Lung (tissue), 12 donors: ENCODE data around the gene PTPN14. TPM values are rescaled to one million over a fixed set of nuclear protein-coding genes. Genes with fewer than 3 reads are reported as not detected.
A peak's percentile ranks its signal among the peaks of the same experiment; 100 is the strongest.

Experiments
- ATAC-seq: fragments of 200-7000 bp; cut with Tn5 transposase; one replicate; pipeline ENCODE4 v1.9.1; 2020; ENCODE audit warnings: moderate number of reproducible peaks; ENCODE audit not compliant: insufficient read depth, low FRiP score
- DNase-seq, 3 donors: peaks; one replicate each; pipeline ENCODE4 v3.0.0-alpha.2; 2013 to 2017
- H3K27ac ChIP-seq, 2 donors: one replicate each; pipeline ENCODE4 v1.5.1; 2013; ENCODE audit warnings: mild to moderate bottlenecking in 2 of 2, moderate library complexity in 2 of 2, control low read depth in 1 of 2, inconsistent platforms in 1 of 2, low read depth in 1 of 2, low read length in 1 of 2
- H3K27me3 ChIP-seq, 3 donors: one replicate each; pipeline ENCODE4 v1.5.1; 2013; ENCODE audit warnings: low read length in 2 of 3; ENCODE audit not compliant: control insufficient read depth in 3 of 3, insufficient read depth in 3 of 3
- H3K36me3 ChIP-seq, 4 donors: one replicate each; pipeline ENCODE4 v1.5.1; 2013; ENCODE audit warnings: low read length in 4 of 4, mild to moderate bottlenecking in 1 of 4, moderate library complexity in 1 of 4; ENCODE audit not compliant: control insufficient read depth in 4 of 4, insufficient read depth in 4 of 4
- H3K4me1 ChIP-seq, 5 donors: one replicate each; pipeline ENCODE4 v1.5.1; 2013; ENCODE audit warnings: low read length in 5 of 5, mild to moderate bottlenecking in 2 of 5, moderate library complexity in 1 of 5; ENCODE audit not compliant: control insufficient read depth in 5 of 5, insufficient read depth in 5 of 5
- H3K4me3 ChIP-seq: one replicate; pipeline ENCODE4 v1.5.1; 2013; ENCODE audit warnings: mild to moderate bottlenecking, control low read depth, moderate library complexity
- H3K9ac ChIP-seq, 2 donors: one replicate each; pipeline ENCODE4 v1.5.1; 2013; ENCODE audit warnings: low read length in 2 of 2, control low read depth in 1 of 2; ENCODE audit not compliant: insufficient read depth in 1 of 2
- H3K9me3 ChIP-seq, 4 donors: one replicate each; pipeline ENCODE4 v1.5.1; 2013; ENCODE audit warnings: low read length in 3 of 4, mild to moderate bottlenecking in 1 of 4, moderate library complexity in 1 of 4; ENCODE audit not compliant: control insufficient read depth in 4 of 4, insufficient read depth in 3 of 4
- CTCF ChIP-seq: IDR thresholded peaks from 2 replicates; pipeline ENCODE4 v1.5.1; 2012; ENCODE audit warnings: mild to moderate bottlenecking; ENCODE audit errors: control extremely low read depth, extremely low read depth
- WGBS, 2 donors: extraction: QIAGEN DNeasy Blood & Tissue Kit; methylation state at CpG; one replicate each; pipeline ENCODE4 v1.1.7; 2013; 5-methylcytosine and 5-hydroxymethylcytosine counted together
- polyA plus RNA-seq, 2 donors: library from polyadenylated mRNA; stranded (reverse); fragments of 200-250 nt; gene quantifications; one replicate each; pipeline ENCODE4 v1.2.1, GENCODE V29; 2013
- total RNA-seq, 2 donors: library from RNA; depleted of rRNA in 1 of 2; stranded (reverse); fragments of >200 nt in 1 of 2; gene quantifications; one replicate each; pipeline ENCODE4 v1.2.1, GENCODE V29; 2014 to 2021
- donor health status: control.
- donor health status: control.
- donor health status: Bipolar disorder and iron deficiency.
- donor health status: healthy.
- donor health status: DM: yes; HTN: yes; CAD: no.

Gene PTPN14
- total and polyA plus RNA-seq, 4 donors: 4.4 to 43.2 (median 15.2) TPM

DNA sequence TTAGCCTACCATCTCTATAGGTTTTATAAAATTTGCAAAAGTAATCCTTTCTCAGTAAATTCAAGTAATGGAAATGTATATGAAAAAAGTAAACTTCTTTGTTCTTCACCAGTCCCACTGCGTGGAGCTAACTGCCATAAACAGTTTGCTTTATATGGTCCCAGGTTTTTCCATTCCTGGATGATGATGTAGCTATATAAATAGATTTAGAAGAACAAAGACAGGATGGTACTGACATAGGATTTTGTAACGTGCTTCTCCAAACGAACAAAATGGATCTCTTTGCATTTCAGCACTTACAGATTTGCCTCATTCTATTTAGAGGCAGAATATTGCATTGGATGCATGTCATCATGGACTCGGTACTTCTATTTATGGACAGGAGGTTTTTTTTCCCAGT is 213.2 kb downstream of the PTPN14 start:
- Histone ChIP-seq H3K9me3 (no peaks in the 10 kb centered on the region), H3K27ac (peak overlapping the region in 1 of 2 donors; percentile 52), H3K4me3 (no peak overlapping the region), H3K27me3 (no peaks in the 10 kb centered on the region), H3K9ac (no peak overlapping the region), H3K36me3 (peaks cover 2 to 7% (median 4%) of the 10 kb centered on the region in 4 donors), H3K4me1 (peaks cover 0 to 10% (median 2%) of the 10 kb centered on the region in 5 donors)
- no peak for DNase-seq
- ATAC-seq: no peak
- 65 to 72% methylated on average over 4 of the region's 4 CpGs for WGBS, 2 donors
- no peak for TF ChIP-seq CTCF

DNA sequence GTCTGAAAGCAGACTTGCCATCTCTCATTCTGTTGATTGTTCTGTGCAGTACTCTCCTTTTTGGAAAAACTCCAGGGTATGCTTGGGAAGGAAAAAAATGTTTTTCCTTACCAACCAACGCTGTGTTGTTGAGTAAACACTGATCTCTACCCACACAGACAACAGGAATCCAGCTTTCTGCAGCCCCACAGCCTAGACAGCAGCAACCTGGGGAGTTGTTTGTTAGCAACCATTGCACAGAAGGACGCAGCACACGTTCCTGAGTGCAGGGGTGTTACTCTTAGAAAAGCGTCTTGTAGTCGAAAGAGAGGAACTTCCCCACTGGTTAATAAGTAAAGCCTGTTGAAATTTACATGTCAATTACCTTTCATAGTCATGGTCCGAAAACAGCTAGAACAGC is 213.9 kb downstream of the PTPN14 start:
- H3K27me3 ChIP-seq: no peaks in the 10 kb centered on the region
- no peak for ATAC-seq
- H3K27ac ChIP-seq: peak overlapping the region; percentile 13 to 52
- DNase-seq: peak; percentile 38 to 67 (median 59)
- H3K4me1 ChIP-seq: peaks cover 0 to 10% (median 3%) of the 10 kb centered on the region in 5 donors
- no peak overlapping the region for H3K9ac ChIP-seq
- H3K9me3 ChIP-seq: no peaks in the 10 kb centered on the region
- no peak overlapping the region for H3K4me3 ChIP-seq
- peaks cover 2 to 7% (median 4%) of the 10 kb centered on the region in 4 donors for H3K36me3 ChIP-seq
- TF ChIP-seq CTCF: no peak
- WGBS, 2 donors: 45 to 62% methylated on average over 6 of the region's 6 CpGs

GRCh38 chr1:214337015-214337414 is 214.4 kb downstream of the PTPN14 start:
- H3K27ac ChIP-seq: peak overlapping the region; percentile 13 to 52
- ATAC-seq (no peak), DNase-seq (no peak)
- H3K36me3 ChIP-seq: peaks cover 2 to 7% (median 5%) of the 10 kb centered on the region in 4 donors
- H3K27me3 ChIP-seq: no peaks in the 10 kb centered on the region
- WGBS, 2 donors: 39 to 89% methylated on average over 2 of the region's 2 CpGs
- peaks cover 0 to 10% (median 3%) of the 10 kb centered on the region in 5 donors for H3K4me1 ChIP-seq
- H3K4me3 ChIP-seq: no peak overlapping the region
- no peaks in the 10 kb centered on the region for H3K9me3 ChIP-seq
- H3K9ac ChIP-seq: no peak overlapping the region
- no peak for TF ChIP-seq CTCF

- Histone ChIP-seq H3K4me1 (peaks cover 0 to 10% (median 3%) of the 10 kb centered on the region in 5 donors), H3K9ac (no peak overlapping the region), H3K9me3 (no peaks in the 10 kb centered on the region), H3K4me3 (no peak overlapping the region), H3K27ac (no peak overlapping the region), H3K36me3 (peaks cover 2 to 19% (median 6%) of the 10 kb centered on the region in 4 donors), H3K27me3 (no peaks in the 10 kb centered on the region)
- ATAC-seq (no peak), DNase-seq (no peak)
- TF ChIP-seq CTCF: no peak
- WGBS, 2 donors: 91 to 92% methylated on average over 4 of the region's 4 CpGs
Measured at GRCh38 chr1:214335567-214335966, 215.8 kb downstream of the PTPN14 start.
